ENCODE results near the gene SPATA2. TPM values are rescaled to one million over a fixed set of nuclear protein-coding genes. Genes with fewer than 3 reads are reported as not detected.

Gene SPATA2
- total and polyA plus RNA-seq, 2 of the 13 experiments (the other 11 are each of a cell fraction or from before 2014, with no cell fraction given), result 3.2 to 8.7 TPM

GRCh38 chr20:49948809-49949507, 33.6 kb upstream of the SPATA2 start (continued):
- TF ChIP-seq ZNF580 (CRISPR knock-in tag; IDR thresholded peaks at IDR 0.05; ENCODE audit: borderline replicate concordance, low read depth) (no peak), ELF3 (CRISPR knock-in tag; IDR thresholded peaks at IDR 0.05) (no peak), ZNF33A (CRISPR knock-in tag; IDR thresholded peaks at IDR 0.05; ENCODE audit: borderline replicate concordance) (no peak), ZFP82 (CRISPR knock-in tag; IDR thresholded peaks at IDR 0.05; ENCODE audit: borderline replicate concordance) (no peak), MXD3 (CRISPR knock-in tag; IDR thresholded peaks at IDR 0.05) (no peak), ZBTB44 (CRISPR knock-in tag; IDR thresholded peaks at IDR 0.05) (no peak), ZNF589 (CRISPR knock-in tag; conservative IDR thresholded peaks at IDR 0.05) (no peak), RXRA (CRISPR knock-in tag; IDR thresholded peaks at IDR 0.05) (no peak; the same call in 1 of the 2 replicates), MZF1 (CRISPR knock-in tag; IDR thresholded peaks at IDR 0.05; ENCODE audit: borderline replicate concordance) (no peak), FOXO4 (CRISPR knock-in tag; conservative IDR thresholded peaks at IDR 0.05) (no peak), FOSL2 (CRISPR knock-in tag; IDR thresholded peaks at IDR 0.05) (peak; percentile 86), BRF2 (CRISPR knock-in tag; IDR thresholded peaks at IDR 0.05) (no peak), ZNF644 (CRISPR knock-in tag; IDR thresholded peaks at IDR 0.05; ENCODE audit: low read depth) (peak; percentile 14; the same call in 1 of the 2 replicates), SP2 (CRISPR knock-in tag; IDR thresholded peaks at IDR 0.05) (0 out of 2 replicates have a peak, but pooled peaks have one; percentile 24), FIP1L1 (IDR thresholded peaks at IDR 0.05; ENCODE audit: borderline replicate concordance, insufficient read depth, low read depth, low read length) (no peak), LBX2 (CRISPR knock-in tag; IDR thresholded peaks at IDR 0.05; ENCODE audit: borderline replicate concordance) (no peak), ZNF282 (IDR thresholded peaks at IDR 0.05; ENCODE audit: partially characterized antibody) (no peak), REPIN1 (CRISPR knock-in tag; IDR thresholded peaks at IDR 0.05; ENCODE audit: borderline replicate concordance, low read depth) (no peak), ZNF329 (CRISPR knock-in tag; IDR thresholded peaks at IDR 0.05; ENCODE audit: low read depth) (no peak), DPF2 (CRISPR knock-in tag; IDR thresholded peaks at IDR 0.05; ENCODE audit: borderline replicate concordance, low read depth) (0 out of 2 replicates have a peak, but pooled peaks have one; percentile 33), ATF3 (CRISPR knock-in tag; IDR thresholded peaks at IDR 0.05) (no peak), ATF7 (IDR thresholded peaks at IDR 0.05) (no peak), ATF7 (CRISPR knock-in tag; IDR thresholded peaks at IDR 0.05) (no peak)

All from HepG2 (cell line).